IMR-90 (cell line): ENCODE data around the gene DOCK1. TPM values are rescaled to one million over a fixed set of nuclear protein-coding genes. Genes with fewer than 3 reads are reported as not detected.

Experiments used
- ATAC-seq: fragments of 200-7000 bp; cut with Tn5 transposase; 2 replicates; pipeline ENCODE4 v1.9.1; 2020; ENCODE audit warnings: low read depth, mild to moderate bottlenecking, moderate library complexity
- BruUV-seq: library from RNA; stranded (reverse); fragments of 400-500 nt; replicated peaks from 2 replicates; lab custom pipeline; 2021; lab: Mats Ljungman, UMichigan
- CTCF ChIA-PET: fragments of 300-600 bp; formaldehyde crosslinking; extraction: SDS; loops from one replicate; lab custom pipeline; 2021; ENCODE audit warnings: antibody characterized with exemption; lab: Yijun Ruan, JAX
- POLR2A ChIA-PET: fragments of 300-600 bp; sonication (Branson Sonifier 250); formaldehyde crosslinking; loops from one replicate; lab custom pipeline; 2022; ENCODE audit warnings: antibody characterized with exemption; ENCODE audit not compliant: unreplicated experiment; lab: Charles Lee
- DNase-seq: peaks from one replicate; pipeline ENCODE4 v3.0.0; 2013
- H2AFZ ChIP-seq: replicated peaks from 2 replicates; pipeline ENCODE3; 2013; ENCODE audit warnings: low read length, mild to moderate bottlenecking; ENCODE audit not compliant: poor library complexity
- H2AK5ac ChIP-seq: 2 replicates; pipeline ENCODE4 v1.6.1; 2013; ENCODE audit warnings: low read depth, low read length, inconsistent platforms
- H2AK9ac ChIP-seq: replicated peaks from 2 replicates; pipeline ENCODE3; 2013; ENCODE audit warnings: mild to moderate bottlenecking, low read depth, low read length, moderate library complexity; ENCODE audit not compliant: poor library complexity
- H2BK120ac ChIP-seq: 2 replicates; pipeline ENCODE4 v1.6.1; 2013; ENCODE audit warnings: low read depth, low read length, inconsistent platforms
- H2BK15ac ChIP-seq: 3 replicates; pipeline ENCODE4 v1.6.1; 2013; ENCODE audit warnings: low read depth, low read length, inconsistent platforms
- H2BK20ac ChIP-seq: 2 replicates; pipeline ENCODE4 v1.6.1; 2013; ENCODE audit warnings: low read depth, mild to moderate bottlenecking, inconsistent platforms, low read length, moderate library complexity
- H2BK5ac ChIP-seq: 2 replicates; pipeline ENCODE4 v1.6.1; 2013; ENCODE audit warnings: mild to moderate bottlenecking, low read depth, low read length, inconsistent platforms; ENCODE audit not compliant: poor library complexity, severe bottlenecking
- H3K14ac ChIP-seq: replicated peaks from 2 replicates; pipeline ENCODE4 v1.6.1; 2013; ENCODE audit warnings: low read depth, low read length, inconsistent platforms
- H3K18ac ChIP-seq: 2 replicates; pipeline ENCODE4 v1.6.1; 2013; ENCODE audit warnings: low read depth, low read length, control low read depth
- H3K23ac ChIP-seq: 2 replicates; pipeline ENCODE4 v1.6.1; 2013; ENCODE audit warnings: low read depth, low read length, inconsistent platforms
- H3K27ac ChIP-seq: 2 replicates; pipeline ENCODE4 v1.5.1; 2013; ENCODE audit warnings: mild to moderate bottlenecking, control low read depth, low read length; ENCODE audit not compliant: insufficient read depth
- H3K27me3 ChIP-seq: 2 replicates; pipeline ENCODE4 v1.6.1; 2013; ENCODE audit warnings: low read length; ENCODE audit not compliant: control insufficient read depth, insufficient read depth
- H3K36me3 ChIP-seq: 2 replicates; pipeline ENCODE4 v1.6.1; 2013; ENCODE audit warnings: low read length, mixed read lengths; ENCODE audit not compliant: control insufficient read depth, insufficient read depth
- H3K4ac ChIP-seq: 2 replicates; pipeline ENCODE4 v1.6.1; 2013; ENCODE audit warnings: low read depth, low read length, inconsistent platforms
- H3K4me1 ChIP-seq: 2 replicates; pipeline ENCODE4 v1.6.1; 2013; ENCODE audit warnings: low read length, mixed read lengths; ENCODE audit not compliant: control insufficient read depth, insufficient read depth
- H3K4me2 ChIP-seq: 2 replicates; pipeline ENCODE4 v1.6.1; 2013; ENCODE audit warnings: low read depth, mild to moderate bottlenecking, control low read depth, low read length, moderate library complexity
- H3K4me3 ChIP-seq: 2 replicates; pipeline ENCODE4 v1.5.1; 2013; ENCODE audit warnings: low read depth, mild to moderate bottlenecking, control low read depth, low read length, moderate library complexity; ENCODE audit not compliant: insufficient read depth
- H3K56ac ChIP-seq: 2 replicates; pipeline ENCODE4 v1.6.1; 2013; ENCODE audit warnings: low read length, inconsistent platforms; ENCODE audit not compliant: insufficient read depth; ENCODE audit errors: extremely low read depth
- H3K79me1 ChIP-seq, 2 experiments: 2 replicates each; pipeline ENCODE4 v1.6.1; 2013; ENCODE audit warnings: low read length in 2 of 2, inconsistent platforms in 1 of 2, low read depth in 1 of 2
- H3K9ac ChIP-seq: 2 replicates; pipeline ENCODE4 v1.6.1; 2013; ENCODE audit warnings: low read depth, low read length, control low read depth
- H3K9me1 ChIP-seq: 2 replicates; pipeline ENCODE4 v1.6.1; 2013; ENCODE audit warnings: low read length, inconsistent platforms; ENCODE audit not compliant: insufficient read depth
- H3K9me3 ChIP-seq: 2 replicates; pipeline ENCODE4 v1.6.1; 2013; ENCODE audit warnings: low read length; ENCODE audit not compliant: control insufficient read depth, insufficient read depth
- H4K20me1 ChIP-seq: 2 replicates; pipeline ENCODE4 v1.6.1; 2013; ENCODE audit warnings: low read length, inconsistent platforms; ENCODE audit not compliant: insufficient read depth
- H4K5ac ChIP-seq: 2 replicates; pipeline ENCODE4 v1.6.1; 2013; ENCODE audit warnings: mild to moderate bottlenecking, low read depth, low read length, control low read depth
- H4K8ac ChIP-seq, 2 experiments: 2 replicates each; pipeline ENCODE4 v1.6.1; 2013; ENCODE audit warnings: low read depth in 2 of 2, low read length in 2 of 2, control low read depth in 1 of 2, inconsistent platforms in 1 of 2
- H4K91ac ChIP-seq: 2 replicates; pipeline ENCODE4 v1.6.1; 2013; ENCODE audit warnings: low read depth, low read length, inconsistent platforms; ENCODE audit not compliant: insufficient read depth
- MAFK ChIP-seq: IDR thresholded peaks from 2 replicates; pipeline ENCODE4 v1.6.1; 2012; ENCODE audit warnings: low read depth, low read length, improper control_type of control experiment
- MAZ ChIP-seq: IDR thresholded peaks from 2 replicates; pipeline ENCODE4 v1.6.1; 2012; ENCODE audit warnings: low read depth, mild to moderate bottlenecking, low read length, improper control_type of control experiment, moderate library complexity, borderline replicate concordance
- NFE2L2 ChIP-seq: fragments of 150-350 bp; IDR thresholded peaks from 2 replicates; pipeline ENCODE4 v1.6.1; 2016; ENCODE audit warnings: low read depth, mild to moderate bottlenecking, low read length
- RAD21 ChIP-seq: IDR thresholded peaks from 2 replicates; pipeline ENCODE4 v1.6.1; 2012; ENCODE audit warnings: low read length, improper control_type of control experiment
- RCOR1 ChIP-seq: IDR thresholded peaks from 2 replicates; pipeline ENCODE4 v1.6.1; 2012; ENCODE audit warnings: mild to moderate bottlenecking, low read length, improper control_type of control experiment; ENCODE audit not compliant: insufficient replicate concordance
- USF2 ChIP-seq: fragments of 150-350 bp; IDR thresholded peaks from 2 replicates; pipeline ENCODE4 v1.6.1; 2017; ENCODE audit warnings: mild to moderate bottlenecking, antibody characterized with exemption, low read length, low read depth
- WGBS, 2 experiments: methylation state at CpG; one replicate each; pipeline versions ENCODE4 v1.1.5 to v1.1.7; 2013; ENCODE audit warnings: missing lambda C conversion rate in 2 of 2; ENCODE audit not compliant: insufficient read length in 1 of 2; ENCODE audit errors: extremely low coverage in 2 of 2; 5-methylcytosine and 5-hydroxymethylcytosine counted together
- dilution Hi-C: fragments of 300-500 bp; cut with HindIII; formaldehyde crosslinking; loops from one replicate; pipeline ENCODE4 v1.14.3; 2018; ENCODE audit warnings: low sequenced_read_pairs; ENCODE audit not compliant: unreplicated experiment
- in situ Hi-C: fragments of 300-500 bp; cut with MboI; formaldehyde crosslinking; loops from 3 replicates; pipeline ENCODE4 v1.14.3; 2019; ENCODE audit warnings: low sequenced_read_pairs, inconsistent platforms, mixed read lengths
- intact Hi-C: fragments of 100-400 bp; cut with micrococcal nuclease; formaldehyde crosslinking; loops from 2 replicates; pipeline ENCODE4 v1.10.0; 2022
- polyA plus RNA-seq, 3 experiments: library from polyadenylated mRNA; depleted of rRNA; stranded (reverse); fragments of >200 nt; gene quantifications; 2 replicates each; pipeline ENCODE4 v1.2.3, GENCODE V29; 2012; ENCODE audit warnings: low replicate concordance in 1 of 3
- total RNA-seq: library from RNA; depleted of rRNA; stranded (reverse); fragments of >200 nt; gene quantifications from 2 replicates; pipeline ENCODE4 v1.2.3, GENCODE V29; 2012

Gene DOCK1
- total and polyA plus RNA-seq, 2 of the 4 experiments (the other 2 are of a cell fraction), result 28.2 to 71.0 TPM

GRCh38 chr10:127452568-127452967 lies 547.3 kb downstream of the DOCK1 start:
- no peak overlapping the region for H2BK20ac ChIP-seq
- H2AFZ ChIP-seq, result no peak overlapping the region
- H3K4me2 ChIP-seq, result no peak overlapping the region
- no peak overlapping the region for H3K18ac ChIP-seq
- H2AK5ac ChIP-seq, result no peak overlapping the region
- H3K79me1 ChIP-seq, result no peaks in the 10 kb centered on the region
- no peak overlapping the region for H2BK5ac ChIP-seq
- no peak for TF ChIP-seq MAFK
- no peak for TF ChIP-seq RCOR1
- no peak for TF ChIP-seq NFE2L2
- TF ChIP-seq MAZ, result no peak
- TF ChIP-seq USF2, result no peak
- no peak for TF ChIP-seq RAD21
- H2BK120ac ChIP-seq, result no peak overlapping the region
- H2AK9ac ChIP-seq, result no peak overlapping the region
- ChIA-PET CTCF (no interaction called here), POLR2A (no interaction called here)
- no peak overlapping the region for H2BK15ac ChIP-seq
- in situ Hi-C loops, result no loop called here
- H4K5ac ChIP-seq, result no peak overlapping the region
- no peaks in the 10 kb centered on the region for H3K9me3 ChIP-seq
- DNase-seq (no peak), ATAC-seq (no peak)
- H3K9ac ChIP-seq, result no peak overlapping the region
- no TSS peak for BruUV-seq
- H4K91ac ChIP-seq, result no peak overlapping the region
- peaks cover 32% of the 10 kb centered on the region for H3K36me3 ChIP-seq
- intact Hi-C loops, result no loop called here
- H3K9me1 ChIP-seq, result no peaks in the 10 kb centered on the region; the same call in 1 of the 2 replicates
- H3K14ac ChIP-seq, result no peak overlapping the region
- H3K4me1 ChIP-seq, result no peaks in the 10 kb centered on the region
- no peak overlapping the region for H3K23ac ChIP-seq
- no peak overlapping the region for H3K4me3 ChIP-seq
- WGBS, 2 experiments, result 100% methylated on average over 1 of the region's 3 CpGs; no CpG with 5 or more reads in 1 of the 2 experiments
- no peak overlapping the region for H3K56ac ChIP-seq
- no peak overlapping the region for H4K8ac ChIP-seq
- H3K27me3 ChIP-seq, result no peaks in the 10 kb centered on the region
- dilution Hi-C loops, result no loop called here
- H4K20me1 ChIP-seq, result no peaks in the 10 kb centered on the region
- no peak overlapping the region for H3K4ac ChIP-seq
- H3K27ac ChIP-seq, result no peak overlapping the region
